HepG2 (cell line): ENCODE measurements around the gene POFUT1. TPM values are rescaled to one million over a fixed set of nuclear protein-coding genes. Genes with fewer than 3 reads are reported as not detected.

Source experiments
- ATAC-seq: fragments of 200-7000 bp; cut with Tn5 transposase; 3 replicates; pipeline ENCODE4 v1.9.1; 2020; ENCODE audit warnings: mild to moderate bottlenecking, moderate library complexity
- BruUV-seq: library from RNA; stranded (reverse); fragments of 400-500 nt; replicated peaks from 2 replicates; lab custom pipeline; 2021; lab: Mats Ljungman, UMichigan
- CTCF ChIA-PET: fragments of 300-600 bp; formaldehyde crosslinking; extraction: SDS; loops from one replicate; lab custom pipeline; 2021; ENCODE audit warnings: low total read pairs, inconsistent platforms, low intra/inter-chr PET ratio; lab: Yijun Ruan, JAX
- POLR2A ChIA-PET: fragments of 350-600 bp; sonication (Branson Sonifier 250); formaldehyde crosslinking; loops from one replicate; lab custom pipeline; 2020; ENCODE audit warnings: antibody characterized with exemption, inconsistent platforms; lab: Yijun Ruan, JAX
- DNase-seq: peaks from one replicate; pipeline ENCODE4 v3.0.0-alpha.2; 2015; ENCODE audit warnings: low spot score
- FAIRE-seq: peaks from 3 replicates; lab custom pipeline; 2011; peaks lifted over from hg19 to GRCh38; lab: Jason Lieb, UNC
- H2AFZ ChIP-seq: one replicate; pipeline ENCODE4 v1.6.1; 2011; ENCODE audit warnings: low read length, inconsistent platforms
- H3K27ac ChIP-seq: fragments of 300-600 bp; 3 replicates; pipeline ENCODE4 v1.8.0; 2011; ENCODE audit warnings: mixed run types, mild to moderate bottlenecking, mixed read lengths, low read length, inconsistent platforms; ENCODE audit not compliant: insufficient read depth; ENCODE audit errors: extremely low read length
- H3K27me3 ChIP-seq, 2 experiments: fragments of 200-600 bp in 1 of 2; 2 replicates in 1 of 2; 3 replicates in 1 of 2; pipeline versions ENCODE4 v1.6.0 to v1.8.0; 2011; ENCODE audit warnings: low read length in 2 of 2, mild to moderate bottlenecking in 2 of 2, moderate library complexity in 2 of 2, inconsistent platforms in 1 of 2; ENCODE audit not compliant: insufficient read depth in 2 of 2, control insufficient read depth in 1 of 2
- H3K36me3 ChIP-seq, 2 experiments: fragments of 200-600 bp in 1 of 2; replicated peaks in 1 of 2; 2 replicates in 1 of 2; 3 replicates in 1 of 2; pipeline versions ENCODE4 v1.5.1 to v1.8.0; 2011; ENCODE audit warnings: low read length in 2 of 2, inconsistent platforms in 1 of 2; ENCODE audit not compliant: insufficient read depth in 2 of 2, control insufficient read depth in 1 of 2
- H3K4me1 ChIP-seq: 2 replicates; pipeline ENCODE4 v1.5.1; 2012; ENCODE audit warnings: low read length, inconsistent platforms; ENCODE audit not compliant: insufficient read depth
- H3K4me2 ChIP-seq: 2 replicates; pipeline ENCODE4 v1.6.0; 2011; ENCODE audit warnings: low read depth, low read length, inconsistent platforms
- H3K4me3 ChIP-seq, 3 experiments: fragments of 200-600 bp in 1 of 3; sonication (generic), shearing (Covaris generic) in 1 of 3; replicated peaks in 1 of 3; 2 replicates each; pipeline ENCODE4 v1.5.1; 2011 to 2016; ENCODE audit warnings: low read length in 3 of 3, inconsistent platforms in 2 of 3, low read depth in 2 of 3, mild to moderate bottlenecking in 2 of 3, control low read depth in 1 of 3, mixed read lengths in 1 of 3; ENCODE audit not compliant: insufficient read depth in 1 of 3
- H3K79me2 ChIP-seq: one replicate; pipeline ENCODE4 v1.6.1; 2011; ENCODE audit warnings: low read length, inconsistent platforms; ENCODE audit not compliant: insufficient read depth
- H3K9ac ChIP-seq: 2 replicates; pipeline ENCODE4 v1.6.0; 2011; ENCODE audit warnings: mild to moderate bottlenecking, low read depth, low read length, inconsistent platforms; ENCODE audit not compliant: insufficient read depth
- H3K9me3 ChIP-seq: 2 replicates; pipeline ENCODE4 v1.5.1; 2012; ENCODE audit warnings: mild to moderate bottlenecking, low read length
- H4K20me1 ChIP-seq: 2 replicates; pipeline ENCODE4 v1.6.0; 2011; ENCODE audit warnings: inconsistent platforms, mild to moderate bottlenecking, low read length, moderate library complexity; ENCODE audit not compliant: insufficient read depth
- BCL6 ChIP-seq: IDR thresholded peaks from 2 replicates; pipeline ENCODE4 v1.6.1; 2016; ENCODE audit warnings: missing genetic modification reagents, missing compliant biosample characterization
- EP300 ChIP-seq, 3 experiments: sonication (generic) in 1 of 3; formaldehyde crosslinking in 1 of 3; IDR thresholded peaks; 2 replicates each; pipeline versions ENCODE4 v1.5.1 to v1.6.1; 2011 to 2020; ENCODE audit warnings: low read depth in 2 of 3, low read length in 2 of 3, borderline replicate concordance in 1 of 3, improper control_type of control experiment in 1 of 3, mild to moderate bottlenecking in 1 of 3, missing genetic modification reagents in 1 of 3, moderate library complexity in 1 of 3
- FOXA1 ChIP-seq, 2 experiments: fragments of 450-650 bp in 1 of 2; sonication (generic) in 1 of 2; formaldehyde crosslinking in 1 of 2; IDR thresholded peaks; 2 replicates each; pipeline versions ENCODE4 v1.4.0 to v1.6.1; 2016 to 2020; ENCODE audit warnings: missing genetic modification reagents in 1 of 2
- NFKBIZ ChIP-seq: IDR thresholded peaks from 2 replicates; pipeline ENCODE4 v1.6.1; 2018; ENCODE audit warnings: missing genetic modification reagents, missing compliant biosample characterization
- PCBP2 ChIP-seq: fragments of 200-400 bp; formaldehyde crosslinking; optimal IDR thresholded peaks from 2 replicates; pipeline ENCODE3; 2018; ENCODE audit warnings: low read length, low read depth; ENCODE audit not compliant: poor library complexity, severe bottlenecking
- RARA ChIP-seq: IDR thresholded peaks from 2 replicates; pipeline ENCODE4 v1.6.1; 2016; ENCODE audit warnings: missing genetic modification reagents, missing compliant biosample characterization
- SKI ChIP-seq: fragments of 450-650 bp; IDR thresholded peaks from one replicate; pipeline ENCODE4 v1.6.1; 2018; ENCODE audit warnings: mild to moderate bottlenecking; ENCODE audit not compliant: partially characterized antibody
- SMARCC2 ChIP-seq: fragments of 450-650 bp; IDR thresholded peaks from 2 replicates; pipeline ENCODE4 v1.6.1; 2017; ENCODE audit warnings: antibody characterized with exemption, mild to moderate bottlenecking
- SMC3 ChIP-seq: IDR thresholded peaks from 2 replicates; pipeline ENCODE4 v1.6.1; 2011; ENCODE audit warnings: low read length, improper control_type of control experiment
- SP4 ChIP-seq: sonication (generic); formaldehyde crosslinking; IDR thresholded peaks from 2 replicates; pipeline ENCODE4 v1.8.1; 2023; ENCODE audit warnings: mild to moderate bottlenecking, missing genetic modification reagents
- SRSF4 ChIP-seq: fragments of 200-400 bp; formaldehyde crosslinking; IDR thresholded peaks from one replicate; pipeline ENCODE4 v1.6.1; 2018; ENCODE audit warnings: mild to moderate bottlenecking, low read depth, low read length, moderate library complexity; ENCODE audit not compliant: poor library complexity, severe bottlenecking
- TBL1XR1 ChIP-seq: fragments of 150-350 bp; IDR thresholded peaks from 2 replicates; pipeline ENCODE4 v1.6.1; 2014; ENCODE audit warnings: borderline replicate concordance, low read length; ENCODE audit not compliant: partially characterized antibody
- TEAD3 ChIP-seq: optimal IDR thresholded peaks from 2 replicates; pipeline ENCODE3; 2016; ENCODE audit warnings: borderline replicate concordance
- ZNF224 ChIP-seq: sonication (generic); formaldehyde crosslinking; IDR thresholded peaks from 2 replicates; pipeline ENCODE4 v1.5.0; 2020; ENCODE audit warnings: mild to moderate bottlenecking, missing genetic modification reagents
- ZNF451 ChIP-seq: sonication (generic); formaldehyde crosslinking; IDR thresholded peaks from 2 replicates; pipeline ENCODE4 v1.5.0; 2020; ENCODE audit warnings: mild to moderate bottlenecking, missing genetic modification reagents
- ZNF512B ChIP-seq: sonication (generic); formaldehyde crosslinking; IDR thresholded peaks from 2 replicates; pipeline ENCODE4 v1.5.1; 2020; ENCODE audit warnings: missing genetic modification reagents, mild to moderate bottlenecking, borderline replicate concordance
- ZNF878 ChIP-seq: sonication (generic); formaldehyde crosslinking; IDR thresholded peaks from 2 replicates; pipeline ENCODE4 v1.8.1; 2023; ENCODE audit warnings: mild to moderate bottlenecking, missing genetic modification reagents, moderate library complexity
- WGBS: methylation state at CpG from one replicate; pipeline ENCODE4 v1.1.6; 2017; ENCODE audit warnings: low lambda C conversion rate; 5-methylcytosine and 5-hydroxymethylcytosine counted together
- in situ Hi-C: cut with HindIII; loops from 2 replicates; pipeline ENCODE4 v1.10.0; 2017; ENCODE audit warnings: low pct_unique_long_range_greater_than_20kb; ENCODE audit not compliant: extremely low pct_ligation_motif_present
- intact Hi-C: fragments of 100-400 bp; cut with micrococcal nuclease; formaldehyde crosslinking; loops from one replicate; pipeline ENCODE4 v1.10.0; 2022; ENCODE audit not compliant: unreplicated experiment
- polyA plus RNA-seq, 8 experiments: library from polyadenylated mRNA; depleted of rRNA in 3 of 8; stranded (reverse) in 7 of 8; unstranded in 1 of 8; fragments of >200 nt; fragmentation: Illumina TruSeq in 4 of 8; extraction: Trizol in 4 of 8; gene quantifications; 2 replicates each; pipeline versions ENCODE4 v1.2.1 to v1.2.3, GENCODE V29; 2011 to 2016; ENCODE audit warnings: low read depth in 4 of 8, missing spikeins in 1 of 8, mixed read lengths in 1 of 8; ENCODE audit not compliant: insufficient read depth in 1 of 8
- total RNA-seq, 5 experiments: library from RNA; depleted of rRNA; stranded (reverse); fragments of >200 nt; fragmentation: Illumina TruSeq; extraction: Trizol; gene quantifications; 2 replicates each; pipeline ENCODE4 v1.2.3, GENCODE V29; 2016; ENCODE audit warnings: low read depth in 1 of 5
- TF ChIP-seq, protein P1 (sequence below): IDR thresholded peaks from 2 replicates; pipeline ENCODE4 v1.6.1; 2016; ENCODE audit warnings: control low read depth
- TF ChIP-seq, protein P2 (sequence below), 2 experiments: fragments of 450-650 bp in 1 of 2; sonication (generic) in 1 of 2; formaldehyde crosslinking; IDR thresholded peaks; 2 replicates each; pipeline versions ENCODE4 v1.5.0 to v1.8.0; 2020 to 2022; ENCODE audit warnings: mild to moderate bottlenecking in 1 of 2, missing genetic modification reagents in 1 of 2

Gene POFUT1
- total and polyA plus RNA-seq, 2 of the 13 experiments (the other 11 are each of a cell fraction or from before 2014, with no cell fraction given) = 35.5 to 58.3 TPM

DNA sequence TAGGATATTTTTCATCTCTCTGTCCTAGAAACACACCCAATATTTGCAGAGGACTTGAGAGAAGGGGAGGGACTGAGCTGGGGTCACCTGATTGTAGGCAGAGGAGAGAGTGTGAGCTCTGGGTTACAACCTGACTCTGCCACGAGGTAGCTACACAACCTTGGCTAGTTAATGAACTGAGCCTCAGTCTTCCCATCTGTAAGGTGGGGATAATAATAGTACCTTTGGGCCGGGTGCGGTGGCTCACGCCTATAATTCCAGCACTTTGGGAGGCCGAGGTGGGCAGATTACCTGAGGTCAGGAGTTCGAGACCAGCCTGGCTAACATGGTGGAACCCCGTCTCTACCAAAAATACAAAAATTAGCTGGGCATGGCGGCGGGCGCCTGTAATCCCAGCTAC lies 53.3 kb downstream of the POFUT1 start (continued):
- TF ChIP-seq, protein P1, sequence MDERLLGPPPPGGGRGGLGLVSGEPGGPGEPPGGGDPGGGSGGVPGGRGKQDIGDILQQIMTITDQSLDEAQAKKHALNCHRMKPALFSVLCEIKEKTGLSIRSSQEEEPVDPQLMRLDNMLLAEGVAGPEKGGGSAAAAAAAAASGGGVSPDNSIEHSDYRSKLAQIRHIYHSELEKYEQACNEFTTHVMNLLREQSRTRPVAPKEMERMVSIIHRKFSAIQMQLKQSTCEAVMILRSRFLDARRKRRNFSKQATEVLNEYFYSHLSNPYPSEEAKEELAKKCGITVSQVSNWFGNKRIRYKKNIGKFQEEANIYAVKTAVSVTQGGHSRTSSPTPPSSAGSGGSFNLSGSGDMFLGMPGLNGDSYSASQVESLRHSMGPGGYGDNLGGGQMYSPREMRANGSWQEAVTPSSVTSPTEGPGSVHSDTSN = 0 out of 2 replicates have a peak, but pooled peaks have one; percentile 15

DNA sequence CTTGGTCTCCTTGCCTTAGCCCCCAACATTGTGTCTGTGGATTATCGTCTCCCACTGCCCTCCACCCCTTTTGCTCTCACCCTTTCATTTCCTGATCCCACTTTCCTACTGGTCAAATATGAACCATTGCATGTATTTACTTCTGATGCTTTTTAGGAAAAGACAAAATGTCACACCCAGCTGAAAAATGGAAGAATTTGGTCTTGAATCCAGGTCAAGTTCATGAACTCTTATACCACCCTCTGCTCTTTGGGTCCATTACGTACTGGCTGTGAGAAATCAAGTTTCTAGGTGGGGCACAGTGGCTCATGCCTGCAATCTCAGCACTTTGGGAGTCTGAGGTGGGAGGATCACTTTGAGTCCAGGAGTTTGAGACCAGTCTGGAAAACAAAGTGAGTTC lies 54.0 kb downstream of the POFUT1 start:
- Histone ChIP-seq H3K4me1 (peaks cover 53% of the 10 kb centered on the region), H3K9ac (no peak overlapping the region), H3K36me3 (no peaks in the 10 kb centered on the region), H3K27me3 (no peaks in the 10 kb centered on the region), H2AFZ (no peak overlapping the region), H3K4me2 (no peak overlapping the region), H4K20me1 (no peaks in the 10 kb centered on the region), H3K9me3 (no peaks in the 10 kb centered on the region), H3K27ac (no peak overlapping the region), H3K79me2 (no peaks in the 10 kb centered on the region), H3K4me3 (no peak overlapping the region)
- in situ Hi-C loops (no loop called here), intact Hi-C loops (no loop called here)
- POLR2A ChIA-PET = no interaction called here
- no peak for FAIRE-seq
- WGBS = 31% methylated on average over 2 of the region's 2 CpGs
- no TSS peak for BruUV-seq
- no peak for DNase-seq
- CTCF ChIA-PET = no interaction called here
- ATAC-seq = no peak
- peak; percentile 49 for TF ChIP-seq SKI
- TF ChIP-seq TEAD3 (CRISPR knock-in tag) = no peak
- no peak for TF ChIP-seq NFKBIZ (CRISPR knock-in tag)
- no peak for TF ChIP-seq SRSF4
- TF ChIP-seq PCBP2 = no peak
- TF ChIP-seq BCL6 = peak; percentile 93
- TF ChIP-seq ZNF451 (CRISPR knock-in tag) = no peak
- TF ChIP-seq SMARCC2 = no peak
- TF ChIP-seq ZNF512B (CRISPR knock-in tag) = no peak
- TF ChIP-seq, protein P2, sequence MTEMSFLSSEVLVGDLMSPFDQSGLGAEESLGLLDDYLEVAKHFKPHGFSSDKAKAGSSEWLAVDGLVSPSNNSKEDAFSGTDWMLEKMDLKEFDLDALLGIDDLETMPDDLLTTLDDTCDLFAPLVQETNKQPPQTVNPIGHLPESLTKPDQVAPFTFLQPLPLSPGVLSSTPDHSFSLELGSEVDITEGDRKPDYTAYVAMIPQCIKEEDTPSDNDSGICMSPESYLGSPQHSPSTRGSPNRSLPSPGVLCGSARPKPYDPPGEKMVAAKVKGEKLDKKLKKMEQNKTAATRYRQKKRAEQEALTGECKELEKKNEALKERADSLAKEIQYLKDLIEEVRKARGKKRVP (CRISPR knock-in tag; IDR thresholded peaks at IDR 0.05) = no peak
- no peak for TF ChIP-seq SMC3
- TF ChIP-seq SP4 (CRISPR knock-in tag) = no peak
- TF ChIP-seq ZNF224 (CRISPR knock-in tag) = no peak
- no peak for TF ChIP-seq ZNF878 (CRISPR knock-in tag)
- peak; percentile 58 for TF ChIP-seq TBL1XR1
- no peak for TF ChIP-seq FOXA1 (IDR thresholded peaks at IDR 0.05)
- TF ChIP-seq FOXA1 (CRISPR knock-in tag; IDR thresholded peaks at IDR 0.05) = no peak
- no peak for TF ChIP-seq EP300 (IDR thresholded peaks at IDR 0.05; ENCODE audit: low read depth in 2 of 2, low read length in 2 of 2)
- no peak for TF ChIP-seq EP300 (CRISPR knock-in tag; IDR thresholded peaks at IDR 0.05; ENCODE audit: borderline replicate concordance)
- peak; percentile 78 for TF ChIP-seq RARA (CRISPR knock-in tag)
